Parietal lobe (tissue), 1 donor: ENCODE data around the gene CAPN5. TPM values are rescaled to one million over a fixed set of nuclear protein-coding genes. Genes with fewer than 3 reads are reported as not detected.

Experiments
- total RNA-seq: library from RNA; depleted of rRNA; stranded (reverse); fragments of >200 nt; gene quantifications from one replicate; pipeline ENCODE4 v1.2.3, GENCODE V29; 2014

CAPN5 gene
- 27.5 TPM for total RNA-seq

GRCh38 chr11:77066229-77067042 is at the start of gene CAPN5:
CAPN5 (plus strand) TSS chr11:77066971; CDS start chr11:77084887, 17,916 bp downstream.

GRCh38 chr11:77102246-77103210 is 35.8 kb downstream of the CAPN5 start, which contains the start of gene OMP:
OMP (plus strand) TSS chr11:77102840; CDS start chr11:77102840, 0 bp downstream.

GRCh38 chr11:77127920-77128691 is 61.3 kb downstream of the CAPN5 start, which contains the start of gene MYO7A:
MYO7A (plus strand) TSS chr11:77128246; CDS start chr11:77130635, 2,389 bp downstream.

Other genes with a start within 250 kb of the CAPN5 start
- gene ACER3, start 206.1 kb upstream of the CAPN5 start, total RNA-seq, result 26.3 TPM
- not detected for gene B3GNT6, start 32.6 kb upstream of the CAPN5 start, total RNA-seq
- gene OMP, start 35.9 kb downstream of the CAPN5 start, total RNA-seq, result 3.4 TPM
- 1.6 TPM for gene MYO7A, start 61.3 kb downstream of the CAPN5 start, total RNA-seq
- not detected for gene GDPD4, start 234.7 kb downstream of the CAPN5 start, total RNA-seq